IPS DF 6.9 (cell line): Measurements from ENCODE around the gene SAA4.
"Not testable (repeated sequence)": the region's sequence is repeated elsewhere in the genome, so short reads cannot be mapped to it uniquely, and the experiment has no call there.

Source experiments
- DNase-seq: peaks from one replicate; pipeline ENCODE4 v3.0.0-alpha.2; 2013; ENCODE audit warnings: low read depth, low spot score
- H3K27ac ChIP-seq: one replicate; pipeline ENCODE4 v1.5.1; 2013; ENCODE audit warnings: low read length, control low read depth
- H3K27me3 ChIP-seq: 2 replicates; pipeline ENCODE4 v1.6.1; 2013; ENCODE audit warnings: mild to moderate bottlenecking, low read length; ENCODE audit not compliant: control insufficient read depth, insufficient read depth
- H3K36me3 ChIP-seq: 2 replicates; pipeline ENCODE4 v1.6.1; 2013; ENCODE audit warnings: low read length; ENCODE audit not compliant: control insufficient read depth, insufficient read depth
- H3K4me1 ChIP-seq: 2 replicates; pipeline ENCODE4 v1.6.1; 2013; ENCODE audit warnings: low read length; ENCODE audit not compliant: control insufficient read depth, insufficient read depth
- H3K4me3 ChIP-seq: 2 replicates; pipeline ENCODE4 v1.5.1; 2013; ENCODE audit warnings: mild to moderate bottlenecking, low read length
- H3K9me3 ChIP-seq: 2 replicates; pipeline ENCODE4 v1.6.1; 2013; ENCODE audit warnings: low read length, inconsistent platforms; ENCODE audit not compliant: control insufficient read depth, insufficient read depth
- WGBS: extraction: QIAGEN DNeasy Blood & Tissue Kit; methylation state at CpG from one replicate; pipeline ENCODE4 v1.1.7; 2013; ENCODE audit warnings: mixed read lengths, missing lambda C conversion rate; ENCODE audit not compliant: insufficient read length, insufficient coverage; 5-methylcytosine and 5-hydroxymethylcytosine counted together

Gene SAA4, protein sequence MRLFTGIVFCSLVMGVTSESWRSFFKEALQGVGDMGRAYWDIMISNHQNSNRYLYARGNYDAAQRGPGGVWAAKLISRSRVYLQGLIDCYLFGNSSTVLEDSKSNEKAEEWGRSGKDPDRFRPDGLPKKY

DNA sequence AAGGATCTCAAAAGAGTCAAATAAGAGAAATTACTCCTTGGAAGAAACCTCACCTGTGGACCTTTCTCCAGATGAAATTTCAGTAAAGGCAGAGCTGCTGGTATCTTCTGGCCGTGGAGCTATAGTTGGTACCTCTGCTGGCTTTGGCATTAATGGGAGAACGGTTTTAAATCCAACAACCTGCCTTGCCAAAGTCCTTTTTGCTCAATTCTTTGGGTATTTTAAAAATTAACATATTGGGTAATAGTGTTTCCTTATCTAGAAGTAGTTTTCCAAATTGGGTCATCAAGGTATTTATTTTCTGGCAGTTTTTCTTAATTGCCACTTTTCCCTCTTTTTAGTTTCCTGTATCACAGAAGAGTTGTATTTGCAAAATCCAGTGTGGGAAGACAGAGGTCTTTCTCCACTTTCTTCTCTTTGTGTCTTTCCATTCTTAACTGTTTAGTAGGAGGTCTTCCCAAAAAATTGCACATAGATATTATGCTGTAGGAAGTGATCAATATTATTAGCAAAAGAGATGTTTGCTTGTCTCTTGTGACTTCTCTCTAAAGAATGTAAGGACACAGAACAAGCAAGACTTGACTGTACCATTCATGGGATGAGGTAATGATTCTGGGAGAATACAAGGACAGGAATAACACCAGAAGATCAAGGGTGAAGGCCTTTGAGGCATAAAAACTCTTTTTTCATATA is at the start of gene SAA4:
Gene SAA4, minus strand, starts transcription at position 139 of the 693 bp plus-strand sequence. CDS start 876 bp downstream, outside the sequence.
- Histone ChIP-seq H3K4me3 (no peak within 1 kb of the TSS), H3K27ac (no peak within 1 kb of the TSS), H3K36me3 (no peaks in the 10 kb centered on the region), H3K27me3 (no peaks in the 10 kb centered on the region), H3K4me1 (no peaks in the 10 kb centered on the region), H3K9me3 (no peaks in the 10 kb centered on the region)
- WGBS: no CpG with 5 or more reads among the region's 2 CpGs
- no peak for DNase-seq

DNA sequence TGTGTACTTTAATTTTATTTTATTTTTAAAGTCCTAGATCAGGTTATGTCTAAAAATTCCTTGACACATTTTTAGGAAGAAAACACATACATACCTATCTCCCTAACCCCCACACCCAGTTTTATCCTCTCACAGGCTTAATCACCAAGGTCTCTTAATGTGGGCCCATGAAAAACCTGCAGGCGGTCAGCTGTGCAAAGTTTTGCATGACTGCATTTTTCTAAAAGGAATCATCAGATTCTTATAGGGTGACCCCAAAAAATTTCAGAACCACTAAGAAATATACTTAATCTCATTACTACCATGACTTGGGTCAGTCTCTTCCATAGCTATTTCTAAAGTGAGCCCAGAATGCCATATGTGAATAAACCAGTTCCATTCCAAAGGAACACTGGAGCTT is 49.2 kb upstream of the SAA4 start:
- DNase-seq: no peak
- no CpG with 5 or more reads among the region's 1 CpG for WGBS

DNA sequence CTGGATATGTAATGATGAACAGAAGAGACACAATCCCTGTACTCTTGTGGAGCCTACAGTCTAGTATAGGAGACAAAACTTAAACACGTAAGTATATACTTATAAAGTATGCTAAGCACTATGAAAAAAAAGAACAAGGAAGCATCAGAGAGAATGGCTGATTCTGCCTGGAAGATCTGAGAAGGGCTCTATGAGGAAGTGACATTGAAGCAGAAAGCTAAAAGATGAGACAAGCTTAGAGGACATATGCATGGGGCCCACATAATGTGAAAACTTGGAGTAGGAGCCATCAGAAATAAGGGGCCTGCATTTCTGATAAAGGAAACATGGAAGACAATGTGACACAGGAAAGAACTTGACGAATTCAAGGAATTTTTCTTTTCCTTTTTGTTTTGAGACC is 46.0 kb upstream of the SAA4 start:
- no peak overlapping the region for H3K27ac ChIP-seq
- no CpG with 5 or more reads among the region's 2 CpGs for WGBS
- no peak for DNase-seq
- H3K4me3 ChIP-seq: no peak overlapping the region
- no peaks in the 10 kb centered on the region for H3K27me3 ChIP-seq
- peaks cover 17% of the 10 kb centered on the region; the same call in 1 of the 2 replicates for H3K36me3 ChIP-seq
- no peaks in the 10 kb centered on the region for H3K4me1 ChIP-seq
- H3K9me3 ChIP-seq: no peaks in the 10 kb centered on the region

More for the DNA sequence above, 49.2 kb upstream of the SAA4 start:
- H3K27me3 ChIP-seq: no peaks in the 10 kb centered on the region
- no peaks in the 10 kb centered on the region for H3K4me1 ChIP-seq
- no peak overlapping the region for H3K27ac ChIP-seq
- no peak overlapping the region for H3K4me3 ChIP-seq
- H3K36me3 ChIP-seq: peaks cover 15% of the 10 kb centered on the region; the same call in 1 of the 2 replicates
- no peaks in the 10 kb centered on the region for H3K9me3 ChIP-seq

- Histone ChIP-seq H3K4me3 (no peak overlapping the region), H3K9me3 (no peaks in the 10 kb centered on the region), H3K4me1 (no peaks in the 10 kb centered on the region), H3K27ac (no peak overlapping the region), H3K36me3 (peaks cover 10% of the 10 kb centered on the region; the same call in 1 of the 2 replicates), H3K27me3 (no peaks in the 10 kb centered on the region)
- WGBS: no CpG with 5 or more reads among the region's 4 CpGs
- no peak for DNase-seq
Observed at GRCh38 chr11:18280438-18281045, 43.9 kb upstream of the SAA4 start.

GRCh38 chr11:18277565-18278271 is 41.1 kb upstream of the SAA4 start:
- Histone ChIP-seq H3K27ac (no peak overlapping the region), H3K36me3 (peaks cover 7% of the 10 kb centered on the region; the same call in 1 of the 2 replicates), H3K4me1 (no peaks in the 10 kb centered on the region), H3K4me3 (no peak overlapping the region), H3K27me3 (no peaks in the 10 kb centered on the region), H3K9me3 (no peaks in the 10 kb centered on the region)
- WGBS: no CpG with 5 or more reads among the region's 5 CpGs
- DNase-seq: no peak

- H3K27me3 ChIP-seq: no peaks in the 10 kb centered on the region
- H3K4me1 ChIP-seq: peaks cover 2% of the 10 kb centered on the region; the same call in 1 of the 2 replicates
- WGBS: no CpG with 5 or more reads among the region's 4 CpGs
- no peaks in the 10 kb centered on the region for H3K36me3 ChIP-seq
- H3K4me3 ChIP-seq: no peak overlapping the region
- no peak overlapping the region for H3K27ac ChIP-seq
- no peaks in the 10 kb centered on the region for H3K9me3 ChIP-seq
- DNase-seq: no peak
Observed at GRCh38 chr11:18271206-18271605, 34.6 kb upstream of the SAA4 start.

GRCh38 chr11:18270102-18270501 is 33.5 kb upstream of the SAA4 start:
- Histone ChIP-seq H3K4me3 (no peak overlapping the region), H3K36me3 (no peaks in the 10 kb centered on the region), H3K4me1 (peaks cover 2% of the 10 kb centered on the region; the same call in 1 of the 2 replicates), H3K27ac (no peak overlapping the region), H3K9me3 (no peaks in the 10 kb centered on the region), H3K27me3 (no peaks in the 10 kb centered on the region)
- no peak for DNase-seq
- WGBS: no CpG with 5 or more reads among the region's 4 CpGs

GRCh38 chr11:18269252-18269651 is 32.6 kb upstream of the SAA4 start:
- no CpG with 5 or more reads among the region's 5 CpGs for WGBS

GRCh38 chr11:18267335-18268133 is 30.9 kb upstream of the SAA4 start:
- WGBS: no CpG with 5 or more reads among the region's 10 CpGs
- H3K36me3 ChIP-seq, H3K9me3 ChIP-seq, H3K4me3 ChIP-seq, H3K27ac ChIP-seq, H3K27me3 ChIP-seq, H3K4me1 ChIP-seq, DNase-seq: not testable (repeated sequence)

More at GRCh38 chr11:18269252-18269651, 32.6 kb upstream of the SAA4 start:
- not testable (repeated sequence) for H3K27ac ChIP-seq, H3K9me3 ChIP-seq, H3K4me3 ChIP-seq, H3K27me3 ChIP-seq, H3K4me1 ChIP-seq, DNase-seq, H3K36me3 ChIP-seq

DNA sequence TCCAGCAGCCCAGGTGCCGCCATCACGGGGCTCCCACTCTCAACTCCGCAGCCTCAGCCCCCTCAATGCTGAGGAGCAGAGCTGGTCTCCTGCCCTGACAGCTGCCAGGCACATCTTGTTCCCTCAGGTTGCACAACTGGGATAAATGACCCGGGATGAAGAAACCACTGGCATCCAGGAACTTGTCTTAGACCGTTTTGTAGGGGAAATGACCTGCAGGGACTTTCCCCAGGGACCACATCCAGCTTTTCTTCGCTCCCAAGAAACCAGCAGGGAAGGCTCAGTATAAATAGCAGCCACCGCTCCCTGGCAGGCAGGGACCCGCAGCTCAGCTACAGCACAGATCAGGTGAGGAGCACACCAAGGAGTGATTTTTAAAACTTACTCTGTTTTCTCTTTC is 29.3 kb upstream of the SAA4 start, which contains the start of gene SAA1:
Gene SAA1, plus strand, starts transcription at position 316 of the 400 bp plus-strand sequence. CDS start 624 bp downstream, outside the sequence.
- Histone ChIP-seq H3K4me1 (peaks cover 2% of the 10 kb centered on the region; the same call in 1 of the 2 replicates), H3K9me3 (no peaks in the 10 kb centered on the region), H3K36me3 (no peaks in the 10 kb centered on the region), H3K4me3 (no peak within 1 kb of the TSS), H3K27ac (no peak within 1 kb of the TSS), H3K27me3 (no peaks in the 10 kb centered on the region)
- no CpG with 5 or more reads among the region's 8 CpGs for WGBS
- no peak for DNase-seq
